Measurements from ENCODE around the gene RELL2.

DNA sequence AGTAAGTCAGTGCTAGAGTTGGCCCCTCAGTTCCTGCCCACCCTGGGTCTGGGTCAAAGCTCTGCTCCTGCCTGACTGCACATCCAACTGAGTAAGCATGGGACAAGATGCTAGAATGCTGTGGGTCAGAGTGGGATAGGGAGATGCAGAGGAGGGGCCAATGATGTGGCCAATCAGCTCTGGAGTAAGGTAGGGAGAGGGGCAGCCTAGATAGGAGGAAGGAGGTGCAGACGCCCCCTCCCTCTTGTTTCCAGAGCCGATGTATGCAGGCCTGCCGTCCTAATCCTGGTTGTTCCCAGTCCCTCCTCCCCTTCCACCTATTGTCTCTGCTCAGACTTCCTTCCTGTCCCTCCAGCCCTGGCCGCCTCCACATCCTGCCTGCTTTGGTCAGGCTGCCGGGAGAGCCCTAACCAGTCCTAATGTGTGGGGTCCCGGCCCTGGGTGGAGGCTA is 44.0 kb downstream of the RELL2 start:
- TF ChIP-seq, protein P1, sequence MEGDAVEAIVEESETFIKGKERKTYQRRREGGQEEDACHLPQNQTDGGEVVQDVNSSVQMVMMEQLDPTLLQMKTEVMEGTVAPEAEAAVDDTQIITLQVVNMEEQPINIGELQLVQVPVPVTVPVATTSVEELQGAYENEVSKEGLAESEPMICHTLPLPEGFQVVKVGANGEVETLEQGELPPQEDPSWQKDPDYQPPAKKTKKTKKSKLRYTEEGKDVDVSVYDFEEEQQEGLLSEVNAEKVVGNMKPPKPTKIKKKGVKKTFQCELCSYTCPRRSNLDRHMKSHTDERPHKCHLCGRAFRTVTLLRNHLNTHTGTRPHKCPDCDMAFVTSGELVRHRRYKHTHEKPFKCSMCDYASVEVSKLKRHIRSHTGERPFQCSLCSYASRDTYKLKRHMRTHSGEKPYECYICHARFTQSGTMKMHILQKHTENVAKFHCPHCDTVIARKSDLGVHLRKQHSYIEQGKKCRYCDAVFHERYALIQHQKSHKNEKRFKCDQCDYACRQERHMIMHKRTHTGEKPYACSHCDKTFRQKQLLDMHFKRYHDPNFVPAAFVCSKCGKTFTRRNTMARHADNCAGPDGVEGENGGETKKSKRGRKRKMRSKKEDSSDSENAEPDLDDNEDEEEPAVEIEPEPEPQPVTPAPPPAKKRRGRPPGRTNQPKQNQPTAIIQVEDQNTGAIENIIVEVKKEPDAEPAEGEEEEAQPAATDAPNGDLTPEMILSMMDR (IDR thresholded peaks at IDR 0.05) = no peak
- no peak for TF ChIP-seq POLR2A (IDR thresholded peaks at IDR 0.05)

Data from sigmoid colon (tissue), 3 donors.